GM18526 (cell line): Measurements from ENCODE around the gene ACOT12.

ENCODE experiments used
- POLR2A ChIP-seq: IDR thresholded peaks from 3 replicates; pipeline ENCODE4 v1.6.1; 2011; ENCODE audit not compliant: insufficient read length; ENCODE audit errors: extremely low read depth

The ACOT12 gene

GRCh38 chr5:81361600-81361999 is 32.3 kb downstream of the ACOT12 start:
- TF ChIP-seq POLR2A = no peak

GRCh38 chr5:81360640-81361039 is 33.3 kb downstream of the ACOT12 start:
- no peak for TF ChIP-seq POLR2A

GRCh38 chr5:81359881-81360280 is 34.1 kb downstream of the ACOT12 start:
- no peak for TF ChIP-seq POLR2A

- no peak for TF ChIP-seq POLR2A
These were observed 34.8 kb downstream of the ACOT12 start for GRCh38 chr5:81359108-81359507.

GRCh38 chr5:81355291-81356251 is 38.4 kb downstream of the ACOT12 start:
- TF ChIP-seq POLR2A = no peak

GRCh38 chr5:81354093-81354492 is 39.8 kb downstream of the ACOT12 start:
- no peak for TF ChIP-seq POLR2A

GRCh38 chr5:81353189-81353588 is 40.7 kb downstream of the ACOT12 start:
- no peak for TF ChIP-seq POLR2A

- no peak for TF ChIP-seq POLR2A
These were observed 43.4 kb downstream of the ACOT12 start for GRCh38 chr5:81350507-81350906.

GRCh38 chr5:81349161-81349560 is 44.8 kb downstream of the ACOT12 start:
- no peak for TF ChIP-seq POLR2A

- TF ChIP-seq POLR2A = no peak
These were observed 48.4 kb downstream of the ACOT12 start for GRCh38 chr5:81345411-81346003.

GRCh38 chr5:81344736-81345135 is 49.2 kb downstream of the ACOT12 start:
- TF ChIP-seq POLR2A = no peak

GRCh38 chr5:81337803-81338202 is 56.1 kb downstream of the ACOT12 start:
- TF ChIP-seq POLR2A = no peak

GRCh38 chr5:81336556-81336955 is 57.4 kb downstream of the ACOT12 start:
- TF ChIP-seq POLR2A = no peak

- TF ChIP-seq POLR2A = no peak
These were observed 58.0 kb downstream of the ACOT12 start for GRCh38 chr5:81335946-81336345.

GRCh38 chr5:81334304-81335061 is 59.5 kb downstream of the ACOT12 start:
- TF ChIP-seq POLR2A = no peak

- no peak for TF ChIP-seq POLR2A
These were observed 67.4 kb downstream of the ACOT12 start for GRCh38 chr5:81326554-81326953.
